ENCODE results near the gene WIPF1. TPM values are rescaled to one million over a fixed set of nuclear protein-coding genes. Genes with fewer than 3 reads are reported as not detected.
A peak's percentile ranks its signal among the peaks of the same experiment; 100 is the strongest.

WIPF1 gene
- total RNA-seq, 2 donors from 2014 or later: 8.0 to 15.5 TPM

- no peaks in the 10 kb centered on the region for H3K9me3 ChIP-seq
- H3K4me3 ChIP-seq: no peak overlapping the region
- intact Hi-C loops (cut with DNase I): no loop called here
- ATAC-seq (no peak), DNase-seq (peak in 1 of 4 donors; percentile 41)
- 82 to 91% methylated on average over 6 of the region's 6 CpGs for WGBS, 2 donors
- peaks cover 13% of the 10 kb centered on the region for H3K4me1 ChIP-seq
- no peaks in the 10 kb centered on the region for H3K36me3 ChIP-seq (replicated peaks in 1 of 2; ENCODE audit: insufficient read depth in 1 of 2, low read depth in 2 of 2)
- H3K27ac ChIP-seq: no peak overlapping the region
- TF ChIP-seq POLR2A (IDR thresholded peaks at IDR 0.05) (no peak), CTCF (IDR thresholded peaks at IDR 0.05) (no peak)
- H3K27me3 ChIP-seq: no peaks in the 10 kb centered on the region
Measured at GRCh38 chr2:174573621-174574081, 24.0 kb downstream of the WIPF1 start.

- peaks cover 13% of the 10 kb centered on the region for H3K4me1 ChIP-seq
- DNase-seq (no peak), ATAC-seq (no peak)
- WGBS, 2 donors: 81 to 86% methylated on average over 3 of the region's 3 CpGs
- no peaks in the 10 kb centered on the region for H3K27me3 ChIP-seq
- H3K4me3 ChIP-seq: no peak overlapping the region
- no peak overlapping the region for H3K27ac ChIP-seq
- H3K36me3 ChIP-seq (replicated peaks in 1 of 2; ENCODE audit: insufficient read depth in 1 of 2, low read depth in 2 of 2): no peaks in the 10 kb centered on the region
- intact Hi-C loops (cut with DNase I): no loop called here
- H3K9me3 ChIP-seq: no peaks in the 10 kb centered on the region
- TF ChIP-seq CTCF (IDR thresholded peaks at IDR 0.05): no peak
- TF ChIP-seq POLR2A (IDR thresholded peaks at IDR 0.05): no peak
Measured at GRCh38 chr2:174572556-174572955, 25.0 kb downstream of the WIPF1 start.

GRCh38 chr2:174571669-174572323 is 25.8 kb downstream of the WIPF1 start:
- no peaks in the 10 kb centered on the region for H3K9me3 ChIP-seq
- intact Hi-C loops (cut with DNase I): no loop called here
- no peaks in the 10 kb centered on the region for H3K27me3 ChIP-seq
- TF ChIP-seq CTCF (IDR thresholded peaks at IDR 0.05): no peak
- TF ChIP-seq POLR2A (IDR thresholded peaks at IDR 0.05): no peak
- peaks cover 13% of the 10 kb centered on the region for H3K4me1 ChIP-seq
- 90 to 93% methylated on average over 31 to 33 of the region's 33 CpGs for WGBS, 2 donors
- H3K4me3 ChIP-seq: no peak overlapping the region
- DNase-seq: no peak
- H3K36me3 ChIP-seq (replicated peaks in 1 of 2; ENCODE audit: insufficient read depth in 1 of 2, low read depth in 2 of 2): no peaks in the 10 kb centered on the region
- ATAC-seq: no peak
- H3K27ac ChIP-seq: no peak overlapping the region

- no peak for DNase-seq
- intact Hi-C loops (cut with DNase I): no loop called here
- Histone ChIP-seq H3K27ac (no peak overlapping the region), H3K4me1 (peaks cover 13% of the 10 kb centered on the region), H3K36me3 (replicated peaks in 1 of 2; ENCODE audit: insufficient read depth in 1 of 2, low read depth in 2 of 2) (no peaks in the 10 kb centered on the region), H3K27me3 (no peaks in the 10 kb centered on the region), H3K9me3 (no peaks in the 10 kb centered on the region), H3K4me3 (no peak overlapping the region)
- TF ChIP-seq CTCF (IDR thresholded peaks at IDR 0.05) (no peak), POLR2A (IDR thresholded peaks at IDR 0.05) (no peak)
- ATAC-seq: no peak
- 84 to 85% methylated on average over 8 of the region's 8 CpGs for WGBS, 2 donors
Measured at GRCh38 chr2:174570318-174570958, 27.2 kb downstream of the WIPF1 start.

Measured in body of pancreas (tissue), 4 donors.